Fibroblast of lung (primary cell): Measurements from ENCODE around the gene PIGC.

Experiments used
- CTCF ChIP-seq, 2 donors: IDR thresholded peaks in 1 of 2; conservative IDR thresholded peaks in 1 of 2; 1 replicate in 1 of 2; 2 replicates in 1 of 2; pipeline ENCODE4 v1.5.1; 2011 to 2012; ENCODE audit warnings: low read length in 2 of 2, control low read depth in 1 of 2, inconsistent platforms in 1 of 2, low read depth in 1 of 2, mild to moderate bottlenecking in 1 of 2
- EZH2 ChIP-seq: IDR thresholded peaks from 2 replicates; pipeline ENCODE4 v1.5.1; 2012; ENCODE audit warnings: low read length, control low read depth, mild to moderate bottlenecking; ENCODE audit errors: missing control alignments

- TF ChIP-seq CTCF (conservative IDR thresholded peaks at IDR 0.05 in 1 of 2, IDR thresholded peaks at IDR 0.05 in 1 of 2; ENCODE audit: low read depth in 1 of 2, low read length in 2 of 2) (no peak), EZH2 (no peak)
Measured at GRCh38 chr1:172469717-172470116, 25.8 kb upstream of the PIGC start.
